A673 (cell line): ENCODE results near the gene HOXD3. TPM values are rescaled to one million over a fixed set of nuclear protein-coding genes. Genes with fewer than 3 reads are reported as not detected.

Source experiments
- BruUV-seq: library from RNA; stranded (reverse); fragments of 400-500 nt; replicated peaks from 2 replicates; lab custom pipeline; 2021; lab: Mats Ljungman, UMichigan
- CTCF ChIA-PET: fragments of 300-600 bp; sonication (Branson Sonifier 250); formaldehyde crosslinking; loops from one replicate; lab custom pipeline; 2022; ENCODE audit warnings: antibody characterized with exemption; lab: Charles Lee
- POLR2A ChIA-PET: fragments of 300-600 bp; sonication (Branson Sonifier 250); formaldehyde crosslinking; loops from one replicate; lab custom pipeline; 2022; ENCODE audit warnings: antibody characterized with exemption; ENCODE audit not compliant: low non-redundant PET; lab: Charles Lee
- DNase-seq: peaks from one replicate; pipeline ENCODE4 v3.0.0-alpha.2; 2015; ENCODE audit warnings: low spot score
- H3K27ac ChIP-seq: fragments of 200-600 bp; sonication (generic); 2 replicates; pipeline ENCODE4 v1.5.1; 2016; ENCODE audit warnings: mixed run types, low read depth, mild to moderate bottlenecking, mixed read lengths, antibody characterized with exemption, low read length; ENCODE audit not compliant: poor library complexity, severe bottlenecking
- H3K27me3 ChIP-seq: fragments of 200-600 bp; sonication (generic); replicated peaks from 2 replicates; pipeline ENCODE4 v1.6.1; 2017; ENCODE audit warnings: mixed run types, low read depth, mild to moderate bottlenecking, mixed read lengths, antibody characterized with exemption, low read length; ENCODE audit not compliant: insufficient read depth, poor library complexity
- H3K36me3 ChIP-seq: fragments of 200-600 bp; sonication (generic); 2 replicates; pipeline ENCODE4 v1.6.1; 2016; ENCODE audit warnings: mixed run types, mild to moderate bottlenecking, mixed read lengths, antibody characterized with exemption, low read length; ENCODE audit not compliant: insufficient read depth, poor library complexity, severe bottlenecking
- H3K4me1 ChIP-seq: fragments of 200-600 bp; sonication (generic); 2 replicates; pipeline ENCODE4 v1.6.1; 2017; ENCODE audit warnings: mixed run types, mild to moderate bottlenecking, mixed read lengths, antibody characterized with exemption, low read length; ENCODE audit not compliant: insufficient read depth, poor library complexity, severe bottlenecking
- H3K4me3 ChIP-seq: fragments of 200-600 bp; sonication (generic); 2 replicates; pipeline ENCODE4 v1.5.1; 2016; ENCODE audit warnings: low read depth, mixed run types, mild to moderate bottlenecking, mixed read lengths, low read length; ENCODE audit not compliant: poor library complexity, severe bottlenecking
- H3K9me3 ChIP-seq: fragments of 200-600 bp; sonication (generic); 2 replicates; pipeline ENCODE4 v1.6.1; 2016; ENCODE audit warnings: mixed run types, low read depth, mild to moderate bottlenecking, mixed read lengths, antibody characterized with exemption, low read length; ENCODE audit not compliant: poor library complexity, severe bottlenecking
- CTCF ChIP-seq: fragments of 300-800, 200-600 bp; sonication (generic); conservative IDR thresholded peaks from 2 replicates; pipeline ENCODE4 v1.5.1; 2017; ENCODE audit warnings: low read depth, mild to moderate bottlenecking, antibody characterized with exemption, low read length, moderate library complexity, mixed read lengths
- EZH2 ChIP-seq: fragments of 200-600 bp; sonication (generic); IDR thresholded peaks from 2 replicates; pipeline ENCODE4 v1.6.1; 2017; ENCODE audit warnings: borderline replicate concordance, low read depth, mild to moderate bottlenecking, mixed read lengths, antibody characterized with exemption, low read length; ENCODE audit not compliant: poor library complexity, severe bottlenecking
- intact Hi-C: fragments of 100-400 bp; cut with micrococcal nuclease; formaldehyde crosslinking; loops from one replicate; pipeline ENCODE4 v1.10.0; 2022; ENCODE audit not compliant: unreplicated experiment
- total RNA-seq: library from RNA; stranded (reverse); gene quantifications from 2 replicates; pipeline ENCODE4 v1.2.3, GENCODE V29; 2021

Gene HOXD3
- total RNA-seq, 1 experiment from 2014 or later, result 41.3 TPM

- Histone ChIP-seq H3K9me3 (no peaks in the 10 kb centered on the region), H3K4me3 (peak overlapping the region; percentile 71), H3K27ac (peak overlapping the region; percentile 98), H3K36me3 (peaks cover 73% of the 10 kb centered on the region), H3K27me3 (no peaks in the 10 kb centered on the region), H3K4me1 (peaks cover 60% of the 10 kb centered on the region)
- BruUV-seq, result no TSS peak
- no peak for TF ChIP-seq EZH2
- no peak for TF ChIP-seq CTCF
- CTCF ChIA-PET, result interaction anchor here (0.6 to 2.1 kb wide), 2 partner anchors 10 to 1022 kb away, joined by 3 to 7 read pairs; no protein-coding TSS in a partner anchor
- DNase-seq, result peak; percentile 61
- POLR2A ChIA-PET, result interaction anchor here (0.6 to 0.7 kb wide), 2 partner anchors 584 to 955 kb away, joined by 3 read pairs; no protein-coding TSS in a partner anchor
- intact Hi-C loops, result loop anchor here (10.0 kb wide), 1 partner anchor 1633 kb away; no protein-coding TSS in a partner anchor
Observed at GRCh38 chr2:176121190-176122051, 35.7 kb upstream of the HOXD3 start.

DNA sequence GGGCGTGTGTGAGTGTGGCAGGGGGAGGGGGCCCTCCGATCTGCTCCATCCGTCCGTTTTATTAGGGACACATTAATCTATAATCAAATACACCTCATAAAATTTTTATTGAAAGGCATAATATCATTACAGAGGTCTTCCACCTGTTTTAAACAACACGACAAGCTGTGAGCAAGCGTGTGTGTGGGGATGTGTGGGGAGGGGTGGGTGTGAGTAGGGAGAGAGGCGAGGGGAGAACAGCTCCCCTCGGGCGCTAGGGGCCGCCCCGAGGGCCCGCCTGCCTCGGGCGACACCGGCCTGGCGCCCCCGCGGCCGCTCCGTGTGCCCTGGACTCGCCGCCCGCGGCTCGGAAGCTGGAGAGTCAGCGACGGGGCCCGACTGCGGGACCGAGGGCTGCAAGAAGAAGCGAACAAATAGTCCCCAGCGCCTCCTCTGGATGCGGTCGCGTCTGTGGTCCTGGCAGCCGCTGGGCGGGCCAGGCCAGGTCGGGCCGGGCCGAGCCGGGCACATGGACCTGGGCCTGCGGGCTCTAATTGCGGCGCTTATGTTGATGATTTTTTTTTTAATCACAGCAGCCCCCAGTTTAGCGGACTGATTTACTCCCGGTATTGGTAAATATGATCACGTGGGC lies 34.9 kb upstream of the HOXD3 start:
- ChIA-PET CTCF (interaction anchor here (0.6 to 2.1 kb wide), 5 partner anchors 11 to 532 kb away, joined by 3 to 8 read pairs (median 4); no protein-coding TSS in a partner anchor), POLR2A (interaction anchor here (0.7 kb wide), 2 partner anchors 803 to 955 kb away, joined by 3 to 8 read pairs; no protein-coding TSS in a partner anchor)
- DNase-seq, result no peak
- Histone ChIP-seq H3K27ac (peak overlapping the region; percentile 98), H3K4me1 (peaks cover 62% of the 10 kb centered on the region), H3K4me3 (peak overlapping the region; percentile 71), H3K27me3 (no peaks in the 10 kb centered on the region), H3K9me3 (no peaks in the 10 kb centered on the region), H3K36me3 (peaks cover 66% of the 10 kb centered on the region)
- no TSS peak for BruUV-seq
- intact Hi-C loops, result loop anchor here (10.0 kb wide), 1 partner anchor 1633 kb away; no protein-coding TSS in a partner anchor
- TF ChIP-seq EZH2 (no peak), CTCF (0 out of 2 replicates have a peak, but pooled peaks have one; percentile 17)
